Measurements from ENCODE around the gene TEX261. TPM values are rescaled to one million over a fixed set of nuclear protein-coding genes. Genes with fewer than 3 reads are reported as not detected.
A peak's percentile ranks its signal among the peaks of the same experiment; 100 is the strongest.

TEX261 gene
- total RNA-seq, 2 donors from 2014 or later = 16.6 to 19.1 TPM

- H3K27ac ChIP-seq = no peak overlapping the region
- no peak for ATAC-seq
- peak in 1 of 4 donors; percentile 0 for DNase-seq
- no peak for TF ChIP-seq POLR2A (IDR thresholded peaks at IDR 0.05)
- no peak for TF ChIP-seq CTCF (IDR thresholded peaks at IDR 0.05)
- no peaks in the 10 kb centered on the region for H3K27me3 ChIP-seq
- no peak overlapping the region for H3K4me3 ChIP-seq
- H3K36me3 ChIP-seq (replicated peaks in 1 of 2; ENCODE audit: insufficient read depth in 1 of 2, low read depth in 2 of 2) = peaks cover 0 to 11% of the 10 kb centered on the region in 2 donors
- no peaks in the 10 kb centered on the region for H3K9me3 ChIP-seq
- 68 to 93% methylated on average over 3 of the region's 3 CpGs for WGBS, 2 donors
- peaks cover 1% of the 10 kb centered on the region for H3K4me1 ChIP-seq
- intact Hi-C loops (cut with DNase I) = no loop called here
Measured at GRCh38 chr2:70984228-70984575, 10.5 kb downstream of the TEX261 start.

- TF ChIP-seq POLR2A (IDR thresholded peaks at IDR 0.05) (no peak), CTCF (IDR thresholded peaks at IDR 0.05) (no peak)
- 80 to 85% methylated on average over 8 of the region's 8 CpGs for WGBS, 2 donors
Measured at GRCh38 chr2:70983506-70984227, 11.0 kb downstream of the TEX261 start.

GRCh38 chr2:70982971-70983370 lies 11.7 kb downstream of the TEX261 start:
- TF ChIP-seq CTCF (IDR thresholded peaks at IDR 0.05) (no peak), POLR2A (IDR thresholded peaks at IDR 0.05) (no peak)
- peaks cover 0 to 3% of the 10 kb centered on the region in 2 donors for H3K36me3 ChIP-seq (replicated peaks in 1 of 2; ENCODE audit: insufficient read depth in 1 of 2, low read depth in 2 of 2)
- no peaks in the 10 kb centered on the region for H3K9me3 ChIP-seq
- H3K4me3 ChIP-seq = no peak overlapping the region
- no peak overlapping the region for H3K27ac ChIP-seq
- peak in 2 of 4 donors; percentile 2 to 3 for DNase-seq
- H3K27me3 ChIP-seq = no peaks in the 10 kb centered on the region
- peaks cover 14% of the 10 kb centered on the region for H3K4me1 ChIP-seq
- intact Hi-C loops (cut with DNase I) = no loop called here
- WGBS, 2 donors = 89% methylated on average over 3 of the region's 3 CpGs
- no peak for ATAC-seq

More at GRCh38 chr2:70983506-70984227, 11.0 kb downstream of the TEX261 start:
- Histone ChIP-seq H3K4me3 (no peak overlapping the region), H3K4me1 (peaks cover 7% of the 10 kb centered on the region), H3K27ac (no peak overlapping the region), H3K27me3 (no peaks in the 10 kb centered on the region), H3K36me3 (replicated peaks in 1 of 2; ENCODE audit: insufficient read depth in 1 of 2, low read depth in 2 of 2) (peaks cover 0 to 9% of the 10 kb centered on the region in 2 donors), H3K9me3 (no peaks in the 10 kb centered on the region)
- ATAC-seq = no peak
- intact Hi-C loops (cut with DNase I) = no loop called here
- peak in 3 of 4 donors; percentile 0 to 6 (median 3) for DNase-seq

GRCh38 chr2:70981866-70982810 lies 12.5 kb downstream of the TEX261 start:
- WGBS, 2 donors = 76 to 87% methylated on average over 9 to 14 of the region's 14 CpGs
- no peak overlapping the region for H3K27ac ChIP-seq
- no peak for ATAC-seq
- H3K4me1 ChIP-seq = peaks cover 20% of the 10 kb centered on the region
- H3K4me3 ChIP-seq = no peak overlapping the region
- intact Hi-C loops (cut with DNase I) = no loop called here
- TF ChIP-seq POLR2A (IDR thresholded peaks at IDR 0.05) (no peak), CTCF (IDR thresholded peaks at IDR 0.05) (no peak)
- no peaks in the 10 kb centered on the region for H3K9me3 ChIP-seq
- H3K27me3 ChIP-seq = no peaks in the 10 kb centered on the region
- DNase-seq = peak in 3 of 4 donors; percentile 3 to 12 (median 10)
- H3K36me3 ChIP-seq (replicated peaks in 1 of 2; ENCODE audit: insufficient read depth in 1 of 2, low read depth in 2 of 2) = peaks cover 0 to 2% of the 10 kb centered on the region in 2 donors

Measured in body of pancreas (tissue), 4 donors.